H7 (cell line): Measurements from ENCODE around the gene TNPO3. TPM values are rescaled to one million over a fixed set of nuclear protein-coding genes. Genes with fewer than 3 reads are reported as not detected.
A peak's percentile ranks its signal among the peaks of the same experiment; 100 is the strongest.
"Not testable (repeated sequence)": the region's sequence is repeated elsewhere in the genome, so short reads cannot be mapped to it uniquely, and the experiment has no call there.

Experiments
- DNase-seq: peaks from one replicate; pipeline ENCODE4 v3.0.0; 2012
- H3K27me3 ChIP-seq: 2 replicates; pipeline ENCODE4 v1.6.0; 2011; ENCODE audit warnings: mild to moderate bottlenecking, low read length; ENCODE audit not compliant: control insufficient read depth, insufficient read depth
- H3K36me3 ChIP-seq: replicated peaks from 2 replicates; pipeline ENCODE4 v1.5.1; 2011; ENCODE audit warnings: low read length; ENCODE audit not compliant: control insufficient read depth, insufficient read depth
- H3K4me3 ChIP-seq: 2 replicates; pipeline ENCODE4 v1.5.1; 2011; ENCODE audit warnings: low read depth, mild to moderate bottlenecking, control low read depth, low read length, moderate library complexity; ENCODE audit not compliant: insufficient read depth
- total RNA-seq: library from RNA; depleted of rRNA; stranded (reverse); fragments of >200 nt; shearing (Covaris generic); gene quantifications from 2 replicates; pipeline ENCODE4 v1.2.3, GENCODE V29; 2014

The TNPO3 gene
- total RNA-seq, 1 experiment from 2014 or later: 98.0 TPM

DNA sequence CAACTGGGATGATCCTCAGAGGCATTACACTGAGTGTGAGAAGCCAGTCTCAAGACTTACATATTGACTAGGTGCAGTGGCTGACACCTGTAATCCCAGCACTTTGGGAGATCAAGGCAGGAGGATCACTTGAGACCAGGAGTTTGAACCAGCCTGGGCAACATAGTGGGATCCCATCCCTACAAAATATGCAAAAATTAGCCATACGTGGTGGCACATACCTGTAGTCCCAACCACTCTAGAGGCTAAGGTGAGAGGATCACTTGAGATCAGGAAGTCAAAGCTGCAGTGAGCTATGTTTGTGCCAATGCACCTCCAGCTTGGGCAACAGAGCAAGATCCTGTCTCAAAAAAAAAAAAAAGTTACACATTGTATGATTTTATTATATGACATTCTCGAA lies 23.5 kb upstream of the TNPO3 start:
- Histone ChIP-seq H3K36me3 (no peaks in the 10 kb centered on the region), H3K27me3 (no peaks in the 10 kb centered on the region), H3K4me3 (no peak overlapping the region)
- DNase-seq: no peak

DNA sequence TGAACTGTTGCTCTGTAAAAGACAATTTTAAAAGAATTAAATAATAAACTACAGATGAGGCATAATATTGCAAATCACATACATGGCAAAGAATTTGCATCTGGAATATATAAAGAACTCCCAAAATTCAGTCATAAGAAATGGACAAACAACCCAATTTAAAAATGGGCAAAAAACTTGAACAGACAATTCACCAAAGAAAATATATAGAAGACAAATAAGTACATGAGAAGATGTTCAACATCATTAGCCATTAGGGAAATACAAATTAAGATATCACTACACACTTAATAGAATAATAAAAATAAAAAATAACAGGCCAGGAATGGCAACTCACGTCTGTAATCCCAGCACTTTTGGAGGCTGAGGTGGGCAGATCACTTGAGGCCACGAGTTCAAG lies 22.0 kb upstream of the TNPO3 start:
- DNase-seq: no peak
- H3K4me3 ChIP-seq: no peak overlapping the region
- H3K36me3 ChIP-seq: no peaks in the 10 kb centered on the region
- no peaks in the 10 kb centered on the region for H3K27me3 ChIP-seq

DNA sequence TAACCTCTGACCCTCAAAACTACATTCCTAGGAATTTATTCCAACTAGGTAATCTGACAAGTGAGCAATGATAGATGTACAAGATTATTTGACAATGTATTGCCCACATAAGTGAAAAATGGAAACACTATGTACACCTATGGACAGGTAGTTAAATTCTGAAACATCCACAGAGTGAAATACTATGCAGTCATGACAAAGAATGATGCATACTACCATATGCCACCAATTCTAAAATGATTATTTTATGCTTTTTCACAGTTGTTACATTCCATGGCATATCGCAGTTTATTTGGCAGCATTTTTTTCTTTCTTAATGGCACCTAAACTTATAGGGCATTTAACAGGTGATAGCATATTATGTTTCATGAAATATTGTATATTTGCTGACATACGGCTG lies 20.1 kb upstream of the TNPO3 start:
- no peaks in the 10 kb centered on the region for H3K27me3 ChIP-seq

GRCh38 chr7:129074361-129074871 lies 19.5 kb upstream of the TNPO3 start:
- no peaks in the 10 kb centered on the region for H3K27me3 ChIP-seq
- H3K4me3 ChIP-seq: no peak overlapping the region
- H3K36me3 ChIP-seq: no peaks in the 10 kb centered on the region
- no peak for DNase-seq

More for the DNA sequence above, 20.1 kb upstream of the TNPO3 start:
- Histone ChIP-seq H3K36me3 (no peaks in the 10 kb centered on the region), H3K4me3 (no peak overlapping the region)
- DNase-seq: no peak

DNA sequence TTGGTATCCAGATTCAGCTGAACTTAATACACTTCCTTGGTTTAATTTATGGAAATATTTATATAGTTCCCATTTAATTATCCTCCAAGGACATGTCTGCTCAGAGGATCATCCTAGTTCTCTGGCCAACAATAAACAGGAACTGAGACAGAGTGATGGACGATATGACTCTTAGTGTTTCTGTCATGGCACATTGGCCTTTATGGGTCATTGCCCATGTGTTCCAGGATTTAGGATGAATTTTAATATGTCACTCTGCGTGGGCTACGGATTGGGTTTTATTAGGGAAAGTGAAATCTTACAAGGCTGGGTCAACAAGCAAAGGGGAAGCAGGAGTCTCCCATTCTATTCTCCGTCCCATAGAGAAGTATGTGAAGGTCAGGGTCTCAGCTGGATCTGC lies 18.8 kb upstream of the TNPO3 start:
- Histone ChIP-seq H3K27me3 (no peaks in the 10 kb centered on the region), H3K4me3 (no peak overlapping the region), H3K36me3 (no peaks in the 10 kb centered on the region)

DNA sequence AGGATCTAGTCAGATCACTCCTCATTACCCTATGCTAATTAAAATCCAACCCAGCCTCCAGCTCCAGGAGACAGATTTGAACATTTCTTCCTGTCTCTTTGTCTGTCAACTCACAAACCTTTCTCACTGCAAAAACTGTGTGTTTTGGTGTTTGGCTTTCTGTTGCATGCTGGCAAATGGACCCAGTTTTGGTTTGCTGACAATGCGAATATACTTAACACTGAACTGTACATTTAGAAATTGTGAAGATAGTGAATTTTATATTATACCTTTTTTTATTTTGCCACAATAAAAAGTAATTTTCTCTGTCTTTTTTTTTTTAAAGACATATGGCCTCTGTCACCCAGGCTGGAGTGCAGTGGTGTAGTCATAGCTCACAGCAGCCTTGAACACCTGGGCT lies 18.3 kb upstream of the TNPO3 start:
- Histone ChIP-seq H3K27me3 (no peaks in the 10 kb centered on the region), H3K36me3 (no peaks in the 10 kb centered on the region), H3K4me3 (no peak overlapping the region)
- no peak for DNase-seq

More for the DNA sequence above, 18.8 kb upstream of the TNPO3 start:
- no peak for DNase-seq

DNA sequence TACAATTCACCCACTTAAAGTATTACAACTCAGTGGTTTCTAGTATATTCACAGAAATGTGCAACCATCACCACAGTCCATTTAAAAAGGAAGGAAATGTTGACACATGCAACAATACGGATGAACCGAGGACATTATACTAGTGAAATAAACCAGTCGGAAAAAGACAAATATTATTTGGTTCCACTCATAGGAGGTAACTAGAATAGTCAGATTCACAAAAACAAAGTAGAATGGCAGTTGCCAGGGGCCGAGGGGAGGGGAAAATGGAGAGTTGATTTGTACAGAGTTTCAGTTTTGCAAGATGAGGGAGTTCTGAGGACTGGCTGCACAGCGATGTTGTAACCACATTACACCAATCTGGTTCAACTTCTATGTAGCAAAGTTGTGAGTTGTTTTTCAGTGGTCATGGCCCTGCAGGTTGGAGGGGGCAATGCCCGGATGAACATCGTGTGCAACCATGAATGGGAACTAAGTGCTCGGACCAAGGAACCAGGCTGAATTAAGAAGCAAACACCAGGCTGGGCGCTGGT lies 17.6 kb upstream of the TNPO3 start:
- H3K36me3 ChIP-seq: no peaks in the 10 kb centered on the region
- no peak overlapping the region for H3K4me3 ChIP-seq
- H3K27me3 ChIP-seq: no peaks in the 10 kb centered on the region
- DNase-seq: no peak

- Histone ChIP-seq H3K4me3 (no peak overlapping the region), H3K36me3 (no peaks in the 10 kb centered on the region), H3K27me3 (no peaks in the 10 kb centered on the region)
- no peak for DNase-seq
These were observed 14.1 kb upstream of the TNPO3 start for GRCh38 chr7:129069021-129069420.

DNA sequence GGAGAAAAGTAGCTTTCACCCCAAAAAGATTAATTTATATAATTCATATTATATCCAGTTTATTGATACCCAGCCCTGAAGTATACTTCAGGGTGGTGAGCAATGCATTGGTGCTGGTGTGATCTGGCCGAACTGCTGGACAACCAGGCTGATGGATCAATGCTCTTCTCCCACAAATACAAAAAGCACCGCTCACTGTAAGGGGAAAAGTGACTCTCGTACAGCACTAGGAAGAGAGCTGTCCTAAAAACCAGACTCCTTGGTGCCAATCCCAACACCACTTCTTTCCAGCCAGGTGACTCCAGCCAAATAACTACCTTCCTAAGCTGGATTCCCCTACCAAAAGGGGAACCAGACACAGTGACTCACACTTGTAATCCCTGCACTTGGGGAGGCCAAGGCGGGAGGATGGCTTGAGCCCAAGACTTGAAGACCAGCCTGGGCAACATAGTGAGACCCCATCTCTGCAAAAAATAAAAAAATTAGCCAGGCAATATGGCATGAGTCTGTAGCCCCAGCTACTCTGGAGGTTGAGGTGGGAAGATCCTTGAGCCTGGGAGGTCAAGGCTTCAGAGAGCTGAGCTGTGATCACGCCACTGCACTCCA lies 13.1 kb upstream of the TNPO3 start:
- DNase-seq: no peak
- Histone ChIP-seq H3K27me3 (no peaks in the 10 kb centered on the region), H3K36me3 (no peaks in the 10 kb centered on the region), H3K4me3 (no peak overlapping the region)

- not testable (repeated sequence) for H3K36me3 ChIP-seq, H3K4me3 ChIP-seq, H3K27me3 ChIP-seq, DNase-seq
These were observed 12.2 kb upstream of the TNPO3 start for GRCh38 chr7:129067132-129067561.

GRCh38 chr7:129066290-129067131 lies 11.6 kb upstream of the TNPO3 start:
- DNase-seq: peak; percentile 76

DNA sequence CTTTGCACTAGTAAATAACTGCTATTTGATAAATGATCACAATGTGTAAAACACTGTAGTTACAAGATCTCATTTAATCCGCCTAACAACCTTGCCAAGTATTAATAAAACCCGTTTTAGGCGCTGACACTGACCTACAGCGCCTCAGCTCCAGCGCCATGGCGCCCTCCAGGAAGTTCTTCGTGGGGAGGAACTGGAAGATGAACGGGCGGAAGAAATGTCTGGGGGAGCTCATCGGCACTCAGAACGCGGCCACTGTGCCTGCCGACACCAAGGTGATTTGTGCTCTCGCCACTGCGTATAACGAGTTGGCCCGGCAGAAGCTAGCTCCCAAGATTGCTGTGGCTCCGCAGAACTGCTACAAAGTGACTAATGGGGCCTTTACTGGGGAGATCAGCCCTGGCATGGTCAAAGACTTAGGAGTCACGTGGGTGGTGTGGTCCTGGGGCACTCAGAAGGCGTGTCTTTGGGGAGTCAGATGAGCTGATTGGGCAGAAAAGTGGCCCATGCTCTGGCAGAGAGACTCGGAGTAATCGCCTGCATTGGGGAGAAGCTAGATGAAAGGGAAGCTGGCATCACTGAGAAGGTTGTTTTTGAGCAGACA lies 1.1 kb upstream of the TNPO3 start:
- DNase-seq: no peak
- Histone ChIP-seq H3K27me3 (no peaks in the 10 kb centered on the region), H3K4me3 (no peak overlapping the region), H3K36me3 (peaks cover 3% of the 10 kb centered on the region)

More at GRCh38 chr7:129066290-129067131, 11.6 kb upstream of the TNPO3 start:
- H3K27me3 ChIP-seq: no peaks in the 10 kb centered on the region
- H3K4me3 ChIP-seq: no peak overlapping the region
- H3K36me3 ChIP-seq: no peaks in the 10 kb centered on the region

- H3K36me3 ChIP-seq: peaks cover 3% of the 10 kb centered on the region
- H3K27me3 ChIP-seq: no peaks in the 10 kb centered on the region
- H3K4me3 ChIP-seq: peak overlapping the region; percentile 97
- no peak for DNase-seq
These were observed 444 bp upstream of the TNPO3 start for GRCh38 chr7:129055294-129055816.

DNA sequence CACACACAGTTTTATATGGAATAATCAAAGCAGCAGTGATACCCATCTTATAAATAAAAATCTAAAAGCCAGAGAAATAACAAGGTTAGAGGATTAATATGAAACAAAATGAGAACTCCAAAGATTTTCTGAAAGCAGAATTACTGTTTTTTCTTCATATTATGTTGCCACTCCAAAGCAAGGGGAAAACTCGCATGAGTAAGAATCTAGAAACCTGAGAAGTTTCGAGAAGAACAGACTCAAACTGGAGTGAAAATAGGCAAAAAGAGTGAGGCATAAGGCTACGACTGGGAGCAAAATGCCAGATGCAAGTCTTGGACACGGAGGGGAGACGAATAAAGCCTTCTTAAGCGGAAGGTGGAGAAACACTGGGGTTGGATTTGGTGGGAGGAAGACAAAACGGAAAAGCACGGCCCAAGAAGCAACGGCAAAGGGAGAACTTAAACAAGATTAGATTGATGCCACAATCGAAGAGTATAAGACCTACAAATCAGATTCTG lies 923 bp downstream of the TNPO3 start:
- DNase-seq: no peak
- no peaks in the 10 kb centered on the region for H3K27me3 ChIP-seq
- peaks cover 3% of the 10 kb centered on the region for H3K36me3 ChIP-seq
- H3K4me3 ChIP-seq: peak overlapping the region; percentile 97
